Measurements from ENCODE around the gene ZDHHC11. TPM values are rescaled to one million over a fixed set of nuclear protein-coding genes. Genes with fewer than 3 reads are reported as not detected.
A peak's percentile ranks its signal among the peaks of the same experiment; 100 is the strongest.

The ZDHHC11 gene
- total RNA-seq, 5 donors from 2014 or later (not counting 1 experiment from before 2014, with no cell fraction given): 6.5 to 38.0 (median 11.6) TPM

DNA sequence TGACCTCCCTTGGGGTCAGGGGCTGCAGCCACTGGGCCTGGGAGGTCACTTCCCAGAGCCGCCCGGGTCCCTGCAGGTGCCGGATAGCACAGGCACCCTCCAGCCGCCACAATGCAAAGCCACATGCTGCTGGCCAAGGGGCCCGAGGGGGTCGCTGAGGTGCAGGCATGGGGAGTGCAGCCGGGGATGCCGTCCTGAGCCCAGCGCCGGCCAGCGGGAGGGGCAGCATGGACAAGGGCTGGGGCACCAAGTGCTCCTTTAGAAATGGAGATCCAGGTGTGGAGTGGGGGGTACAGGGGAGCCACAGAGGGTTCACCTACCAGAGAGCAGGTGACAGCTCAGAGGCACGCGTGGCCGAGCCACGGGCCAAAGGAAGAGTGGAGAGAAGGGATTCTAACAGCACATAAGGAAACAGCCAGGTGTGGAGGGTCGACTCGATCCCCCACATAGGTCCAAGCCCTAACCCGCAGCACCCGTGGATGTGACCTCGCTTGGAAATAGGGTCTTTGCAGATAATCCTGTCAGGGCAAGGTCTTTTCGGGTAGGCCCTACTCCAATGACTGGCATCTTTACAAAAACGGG, 90.9 kb downstream of the ZDHHC11 start:
- WGBS (ENCODE audit: insufficient coverage): 92% methylated on average over 22 of the region's 22 CpGs
- H3K4me3 Mint-ChIP-seq: peak overlapping the region in 1 of 3 donors; percentile 81
- CTCF ChIA-PET: no interaction called here

DNA sequence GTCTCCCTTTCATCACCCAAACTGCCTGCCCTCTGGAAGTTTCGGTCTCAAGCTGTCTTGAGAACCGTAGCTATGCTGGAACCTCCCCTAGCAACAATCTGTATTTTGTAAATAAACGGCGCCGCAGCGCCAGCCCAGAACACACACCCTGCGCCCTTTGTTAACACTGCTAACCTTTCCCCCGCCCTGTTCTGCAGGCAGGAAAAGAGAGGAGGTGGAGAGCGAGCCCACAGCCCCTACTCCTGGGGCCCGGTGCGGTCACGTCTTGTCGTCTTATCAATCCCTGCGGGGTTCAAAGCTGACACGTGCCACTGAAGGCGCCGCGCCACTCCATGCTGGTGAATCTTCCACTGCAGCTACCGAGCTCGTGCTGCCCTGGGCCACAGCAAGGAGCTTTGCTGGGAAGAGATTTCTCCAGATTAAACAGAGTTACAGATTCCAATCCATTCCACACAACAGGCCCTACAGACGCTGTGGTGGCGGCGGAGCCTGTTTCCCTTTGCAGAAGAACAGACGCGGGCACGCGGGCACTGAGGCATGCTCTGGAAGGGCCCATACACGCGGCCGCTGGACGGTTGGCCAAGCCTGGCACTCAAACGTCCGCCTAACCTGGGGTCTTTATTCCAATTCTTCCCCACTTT, 91.6 kb downstream of the ZDHHC11 start:
- CTCF ChIA-PET: no interaction called here
- 61% methylated on average over 24 of the region's 33 CpGs for WGBS (ENCODE audit: insufficient coverage)
- peak; percentile 38 to 88 (median 61) for ATAC-seq (replicated peaks in 1 of 4)
- Mint-ChIP-seq H3K36me3 (no peaks in the 10 kb centered on the region), H3K27me3 (peaks cover 0 to 9% of the 10 kb centered on the region in 2 donors), H3K9me3 (no peaks in the 10 kb centered on the region), H3K27ac (peak overlapping the region; percentile 68 to 88), H3K4me3 (peak overlapping the region; percentile 39 to 81 (median 61)), H3K4me1 (peaks cover 21 to 36% (median 22%) of the 10 kb centered on the region in 3 donors)
- peak overlapping the region; percentile 73 for H3K27ac ChIP-seq (ENCODE audit: low read length)
- DNase-seq: peak; percentile 0 to 77 (median 56)
- H3K27me3 ChIP-seq (replicated peaks in 1 of 2; ENCODE audit: control insufficient read depth in 2 of 2, extremely low read depth in 1 of 2, insufficient read depth in 2 of 2, low read length in 1 of 2): peaks cover 0 to 3% of the 10 kb centered on the region in 2 experiments
- no peaks in the 10 kb centered on the region for H3K36me3 ChIP-seq (ENCODE audit: control insufficient read depth in 2 of 2, extremely low read depth in 1 of 2, insufficient read depth in 1 of 2, low read length in 1 of 2)
- POLR2A ChIA-PET: no interaction called here
- peak overlapping the region in 1 of 2 donors; percentile 15 for H3K4me3 ChIP-seq (ENCODE audit: control insufficient read depth in 1 of 2, extremely low read depth in 1 of 2, low read length in 1 of 2)
- peaks cover 9 to 32% of the 10 kb centered on the region in 2 experiments for H3K4me1 ChIP-seq (ENCODE audit: control insufficient read depth in 1 of 2, extremely low read depth in 1 of 2, insufficient read depth in 2 of 2, low read length in 2 of 2)
- no peaks in the 10 kb centered on the region for H3K9me3 ChIP-seq

More for the DNA sequence above, 90.9 kb downstream of the ZDHHC11 start:
- Histone ChIP-seq H3K27ac (ENCODE audit: low read length) (no peak overlapping the region), H3K4me1 (ENCODE audit: control insufficient read depth in 1 of 2, extremely low read depth in 1 of 2, insufficient read depth in 2 of 2, low read length in 2 of 2) (peaks cover 9 to 32% of the 10 kb centered on the region in 2 experiments), H3K4me3 (ENCODE audit: control insufficient read depth in 1 of 2, extremely low read depth in 1 of 2, low read length in 1 of 2) (no peak overlapping the region), H3K9me3 (no peaks in the 10 kb centered on the region), H3K36me3 (ENCODE audit: control insufficient read depth in 2 of 2, extremely low read depth in 1 of 2, insufficient read depth in 1 of 2, low read length in 1 of 2) (no peaks in the 10 kb centered on the region), H3K27me3 (replicated peaks in 1 of 2; ENCODE audit: control insufficient read depth in 2 of 2, extremely low read depth in 1 of 2, insufficient read depth in 2 of 2, low read length in 1 of 2) (peaks cover 0 to 3% of the 10 kb centered on the region in 2 experiments)
- peaks cover 19 to 34% (median 20%) of the 10 kb centered on the region in 3 donors for H3K4me1 Mint-ChIP-seq
- H3K9me3 Mint-ChIP-seq: no peaks in the 10 kb centered on the region
- POLR2A ChIA-PET: no interaction called here
- H3K36me3 Mint-ChIP-seq: no peaks in the 10 kb centered on the region
- DNase-seq (peak in 3 of 35 experiments; percentile 0 to 23 (median 13)), ATAC-seq (replicated peaks in 1 of 4) (no peak)
- peaks cover 0 to 9% of the 10 kb centered on the region in 2 donors for H3K27me3 Mint-ChIP-seq
- H3K27ac Mint-ChIP-seq: no peak overlapping the region

DNA sequence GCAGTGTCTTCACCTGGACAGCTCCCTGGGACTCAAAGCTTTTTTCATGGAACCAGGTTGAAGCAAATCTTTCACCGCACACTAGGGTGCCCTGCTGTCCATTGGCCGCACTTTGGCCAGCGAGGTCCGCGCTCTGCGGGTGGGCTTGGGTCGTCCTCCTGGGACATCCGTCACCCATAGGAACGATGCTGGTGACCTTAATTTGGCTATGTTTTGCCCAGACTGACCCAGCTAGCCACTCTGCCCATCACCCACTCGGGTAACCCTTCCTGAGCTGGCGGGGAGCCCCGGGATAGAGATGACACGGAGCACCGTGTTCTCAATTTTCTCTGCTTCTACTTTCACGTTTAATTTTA, 92.1 kb downstream of the ZDHHC11 start:
- Histone ChIP-seq H3K36me3 (ENCODE audit: control insufficient read depth in 2 of 2, extremely low read depth in 1 of 2, insufficient read depth in 1 of 2, low read length in 1 of 2) (no peaks in the 10 kb centered on the region), H3K27ac (ENCODE audit: low read length) (peak overlapping the region; percentile 73), H3K4me3 (ENCODE audit: control insufficient read depth in 1 of 2, extremely low read depth in 1 of 2, low read length in 1 of 2) (peak overlapping the region in 1 of 2 donors; percentile 15), H3K27me3 (replicated peaks in 1 of 2; ENCODE audit: control insufficient read depth in 2 of 2, extremely low read depth in 1 of 2, insufficient read depth in 2 of 2, low read length in 1 of 2) (peaks cover 0 to 3% of the 10 kb centered on the region in 2 experiments), H3K4me1 (ENCODE audit: control insufficient read depth in 1 of 2, extremely low read depth in 1 of 2, insufficient read depth in 2 of 2, low read length in 2 of 2) (peaks cover 9 to 32% of the 10 kb centered on the region in 2 experiments), H3K9me3 (no peaks in the 10 kb centered on the region)
- H3K27ac Mint-ChIP-seq: peak overlapping the region in 1 of 2 donors; percentile 88
- no peaks in the 10 kb centered on the region for H3K36me3 Mint-ChIP-seq
- peak in 2 of 35 experiments; percentile 0 to 9 for DNase-seq
- H3K9me3 Mint-ChIP-seq: no peaks in the 10 kb centered on the region
- peak overlapping the region; percentile 39 to 81 (median 61) for H3K4me3 Mint-ChIP-seq
- peaks cover 0 to 9% of the 10 kb centered on the region in 2 donors for H3K27me3 Mint-ChIP-seq
- peaks cover 21 to 36% (median 26%) of the 10 kb centered on the region in 3 donors for H3K4me1 Mint-ChIP-seq
- 89% methylated on average over 10 of the region's 15 CpGs for WGBS (ENCODE audit: insufficient coverage)
- POLR2A ChIA-PET: no interaction called here
- CTCF ChIA-PET: no interaction called here
- ATAC-seq (replicated peaks in 1 of 4): no peak

DNA sequence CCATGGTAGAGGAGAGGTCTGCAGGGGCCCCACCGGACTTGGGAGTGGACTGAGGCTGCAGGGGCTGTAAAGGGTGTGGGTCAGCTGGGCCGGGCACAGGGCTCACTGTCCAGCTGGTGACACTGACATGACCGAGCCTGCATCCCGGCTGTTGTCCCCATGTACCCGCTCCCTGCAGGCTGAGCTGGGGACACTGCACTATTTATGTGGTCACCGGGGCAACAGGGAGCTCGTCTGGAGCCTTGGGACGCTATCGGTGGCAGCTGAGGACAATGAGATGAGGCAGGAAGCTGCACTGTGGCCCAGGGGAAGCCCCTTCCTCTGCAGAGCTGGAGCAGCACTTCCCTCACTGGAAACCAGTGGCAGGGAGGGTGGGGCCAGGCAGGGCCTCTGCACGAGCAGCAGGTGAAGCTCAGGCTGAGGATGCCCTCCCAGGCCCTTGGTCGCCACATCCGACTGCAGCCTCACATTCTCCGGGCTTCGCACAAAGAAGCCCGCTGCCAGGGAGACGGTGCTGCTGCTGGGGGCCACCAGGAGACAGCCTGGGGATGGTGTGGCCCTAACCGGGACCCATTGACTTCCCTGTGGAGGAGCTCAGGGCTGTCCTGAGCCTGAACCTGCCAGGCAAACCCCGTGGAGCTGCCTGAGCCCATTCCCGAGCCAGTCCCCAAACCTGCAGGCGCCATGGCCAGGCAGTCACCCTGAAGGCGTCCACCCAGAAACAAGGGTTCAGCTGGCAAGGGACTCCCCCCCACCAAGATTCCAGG, 92.7 kb downstream of the ZDHHC11 start:
- ChIA-PET CTCF (no interaction called here), POLR2A (no interaction called here)
- Mint-ChIP-seq H3K4me1 (peaks cover 21 to 36% (median 26%) of the 10 kb centered on the region in 3 donors), H3K27ac (peak overlapping the region; percentile 16 to 41), H3K4me3 (peak overlapping the region in 1 of 3 donors; percentile 81), H3K27me3 (peaks cover 0 to 9% of the 10 kb centered on the region in 2 donors), H3K36me3 (no peaks in the 10 kb centered on the region), H3K9me3 (no peaks in the 10 kb centered on the region)
- Histone ChIP-seq H3K27ac (ENCODE audit: low read length) (peak overlapping the region; percentile 73), H3K4me1 (ENCODE audit: control insufficient read depth in 1 of 2, extremely low read depth in 1 of 2, insufficient read depth in 2 of 2, low read length in 2 of 2) (peaks cover 9 to 32% of the 10 kb centered on the region in 2 experiments), H3K4me3 (ENCODE audit: control insufficient read depth in 1 of 2, extremely low read depth in 1 of 2, low read length in 1 of 2) (no peak overlapping the region), H3K36me3 (ENCODE audit: control insufficient read depth in 2 of 2, extremely low read depth in 1 of 2, insufficient read depth in 1 of 2, low read length in 1 of 2) (no peaks in the 10 kb centered on the region), H3K9me3 (no peaks in the 10 kb centered on the region), H3K27me3 (replicated peaks in 1 of 2; ENCODE audit: control insufficient read depth in 2 of 2, extremely low read depth in 1 of 2, insufficient read depth in 2 of 2, low read length in 1 of 2) (peaks cover 0 to 3% of the 10 kb centered on the region in 2 experiments)
- peak in 12 of 35 experiments; percentile 9 to 42 (median 26) for DNase-seq
- ATAC-seq (replicated peaks in 1 of 4): peak; percentile 40 to 59 (median 47)
- 65% methylated on average over 20 of the region's 21 CpGs for WGBS (ENCODE audit: insufficient coverage)

DNA sequence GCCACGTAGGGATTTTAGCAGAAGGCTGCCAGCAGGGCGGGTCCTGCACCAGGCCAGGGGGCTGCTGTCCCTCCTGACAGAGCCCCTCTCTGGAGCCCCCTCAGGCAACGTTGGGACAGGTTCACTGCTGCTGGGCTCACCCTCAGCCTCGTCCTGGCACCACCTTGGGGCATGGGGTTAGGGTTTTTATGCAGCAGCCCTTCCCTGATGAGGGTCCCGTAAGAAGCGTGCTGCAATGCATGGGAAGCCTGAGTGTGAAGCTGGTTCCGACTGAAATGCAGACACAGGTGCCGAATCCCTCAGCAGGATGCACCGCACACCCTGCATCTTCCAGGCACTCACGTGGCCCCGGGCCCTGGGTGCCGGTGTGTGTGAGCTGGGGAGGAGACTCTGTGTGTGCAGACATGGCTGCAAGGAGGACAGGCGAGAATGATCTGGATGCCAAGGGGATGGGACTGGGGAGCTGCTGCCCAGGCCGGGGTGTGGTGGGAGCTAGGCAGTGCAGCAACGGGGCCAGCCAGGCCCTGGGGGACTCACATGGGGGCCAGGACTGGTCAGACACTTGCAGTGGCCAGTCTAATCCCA, 93.3 kb downstream of the ZDHHC11 start:
- DNase-seq: peak in 3 of 35 experiments; percentile 4 to 19 (median 14)
- Histone ChIP-seq H3K27me3 (replicated peaks in 1 of 2; ENCODE audit: control insufficient read depth in 2 of 2, extremely low read depth in 1 of 2, insufficient read depth in 2 of 2, low read length in 1 of 2) (peaks cover 0 to 3% of the 10 kb centered on the region in 2 experiments), H3K27ac (ENCODE audit: low read length) (no peak overlapping the region), H3K36me3 (ENCODE audit: control insufficient read depth in 2 of 2, extremely low read depth in 1 of 2, insufficient read depth in 1 of 2, low read length in 1 of 2) (no peaks in the 10 kb centered on the region), H3K4me1 (ENCODE audit: control insufficient read depth in 1 of 2, extremely low read depth in 1 of 2, insufficient read depth in 2 of 2, low read length in 2 of 2) (peaks cover 9 to 32% of the 10 kb centered on the region in 2 experiments), H3K4me3 (ENCODE audit: control insufficient read depth in 1 of 2, extremely low read depth in 1 of 2, low read length in 1 of 2) (no peak overlapping the region), H3K9me3 (no peaks in the 10 kb centered on the region)
- no peaks in the 10 kb centered on the region for H3K9me3 Mint-ChIP-seq
- peaks cover 0 to 9% of the 10 kb centered on the region in 2 donors for H3K27me3 Mint-ChIP-seq
- H3K27ac Mint-ChIP-seq: no peak overlapping the region
- POLR2A ChIA-PET: no interaction called here
- WGBS (ENCODE audit: insufficient coverage): 81% methylated on average over 14 of the region's 15 CpGs
- peaks cover 21 to 36% (median 26%) of the 10 kb centered on the region in 3 donors for H3K4me1 Mint-ChIP-seq
- H3K4me3 Mint-ChIP-seq: peak overlapping the region in 1 of 3 donors; percentile 81
- CTCF ChIA-PET: no interaction called here
- H3K36me3 Mint-ChIP-seq: no peaks in the 10 kb centered on the region
- no peak for ATAC-seq (replicated peaks in 1 of 4)

DNA sequence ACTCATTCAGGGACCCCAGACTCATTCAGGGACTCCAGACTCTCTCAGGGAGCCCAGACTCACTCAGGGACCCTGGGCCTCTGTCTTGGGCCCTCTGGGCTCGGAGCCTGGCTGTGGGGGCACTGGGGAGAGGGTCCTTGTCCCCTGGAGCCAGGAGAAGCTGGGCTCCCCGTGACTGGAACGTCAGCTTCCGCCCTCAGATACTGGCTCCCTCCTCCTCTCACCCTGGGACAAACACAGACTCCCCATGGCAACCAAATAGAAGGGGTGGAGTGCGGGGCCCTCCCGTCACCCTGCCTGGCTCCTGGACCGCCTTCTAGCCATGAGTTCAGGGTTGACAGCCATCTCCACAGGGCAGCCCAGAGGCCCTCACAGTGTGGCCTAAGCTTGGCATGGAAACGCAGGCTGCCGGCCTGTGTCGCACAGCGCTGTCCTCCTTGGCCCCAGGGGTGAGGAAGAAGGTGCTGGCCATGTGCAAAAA, 93.9 kb downstream of the ZDHHC11 start:
- H3K9me3 ChIP-seq: no peaks in the 10 kb centered on the region
- Mint-ChIP-seq H3K36me3 (no peaks in the 10 kb centered on the region), H3K27me3 (peaks cover 0 to 9% of the 10 kb centered on the region in 2 donors), H3K9me3 (no peaks in the 10 kb centered on the region), H3K27ac (no peak overlapping the region), H3K4me3 (no peak overlapping the region), H3K4me1 (peaks cover 21 to 36% (median 26%) of the 10 kb centered on the region in 3 donors)
- ChIA-PET POLR2A (no interaction called here), CTCF (no interaction called here)
- peaks cover 0 to 3% of the 10 kb centered on the region in 2 experiments for H3K27me3 ChIP-seq (replicated peaks in 1 of 2; ENCODE audit: control insufficient read depth in 2 of 2, extremely low read depth in 1 of 2, insufficient read depth in 2 of 2, low read length in 1 of 2)
- peak in 3 of 35 experiments; percentile 23 to 32 (median 24) for DNase-seq
- no peaks in the 10 kb centered on the region for H3K36me3 ChIP-seq (ENCODE audit: control insufficient read depth in 2 of 2, extremely low read depth in 1 of 2, insufficient read depth in 1 of 2, low read length in 1 of 2)
- no peak overlapping the region for H3K4me3 ChIP-seq (ENCODE audit: control insufficient read depth in 1 of 2, extremely low read depth in 1 of 2, low read length in 1 of 2)
- WGBS (ENCODE audit: insufficient coverage): 74% methylated on average over 7 of the region's 11 CpGs
- H3K4me1 ChIP-seq (ENCODE audit: control insufficient read depth in 1 of 2, extremely low read depth in 1 of 2, insufficient read depth in 2 of 2, low read length in 2 of 2): peaks cover 9 to 31% of the 10 kb centered on the region in 2 experiments
- H3K27ac ChIP-seq (ENCODE audit: low read length): no peak overlapping the region
- ATAC-seq (replicated peaks in 1 of 4): peak in 1 of 4 experiments; percentile 10
